Endothelial cell of umbilical vein (primary cell): ENCODE results near the gene OR13J1.

Source experiments
- EZH2 ChIP-seq: IDR thresholded peaks from 2 replicates; pipeline ENCODE4 v1.6.1; 2012; ENCODE audit warnings: borderline replicate concordance, low read depth, mild to moderate bottlenecking, moderate library complexity, low read length, inconsistent platforms; ENCODE audit not compliant: severe bottlenecking
- GATA2 ChIP-seq: IDR thresholded peaks from 2 replicates; pipeline ENCODE4 v1.7.0; 2011; ENCODE audit warnings: low read depth, mild to moderate bottlenecking, moderate library complexity, mixed read lengths, low read length; ENCODE audit not compliant: insufficient read length, insufficient read depth
- POLR2A ChIP-seq: IDR thresholded peaks from 2 replicates; pipeline ENCODE4 v1.6.1; 2012; ENCODE audit warnings: low read depth, mild to moderate bottlenecking, control low read depth, low read length
- POLR2AphosphoS5 ChIP-seq: IDR thresholded peaks from 2 replicates; pipeline ENCODE4 v1.6.1; 2012; ENCODE audit warnings: low read depth, mild to moderate bottlenecking, control low read depth, low read length, moderate library complexity; ENCODE audit not compliant: insufficient read depth
- TF ChIP-seq, protein P1 (sequence below), 2 donors: IDR thresholded peaks; 1 replicate in 1 of 2; 2 replicates in 1 of 2; pipeline ENCODE4 v1.5.1; 2011; ENCODE audit warnings: low read length in 2 of 2, mild to moderate bottlenecking in 2 of 2, moderate library complexity in 2 of 2, control low read depth in 1 of 2, inconsistent platforms in 1 of 2, low read depth in 1 of 2; ENCODE audit not compliant: insufficient read depth in 1 of 2; ENCODE audit errors: extremely low read depth in 1 of 2
- TF ChIP-seq, protein P2 (sequence below): IDR thresholded peaks from 2 replicates; pipeline ENCODE4 v1.6.1; 2011; ENCODE audit not compliant: insufficient read depth, insufficient read length

DNA sequence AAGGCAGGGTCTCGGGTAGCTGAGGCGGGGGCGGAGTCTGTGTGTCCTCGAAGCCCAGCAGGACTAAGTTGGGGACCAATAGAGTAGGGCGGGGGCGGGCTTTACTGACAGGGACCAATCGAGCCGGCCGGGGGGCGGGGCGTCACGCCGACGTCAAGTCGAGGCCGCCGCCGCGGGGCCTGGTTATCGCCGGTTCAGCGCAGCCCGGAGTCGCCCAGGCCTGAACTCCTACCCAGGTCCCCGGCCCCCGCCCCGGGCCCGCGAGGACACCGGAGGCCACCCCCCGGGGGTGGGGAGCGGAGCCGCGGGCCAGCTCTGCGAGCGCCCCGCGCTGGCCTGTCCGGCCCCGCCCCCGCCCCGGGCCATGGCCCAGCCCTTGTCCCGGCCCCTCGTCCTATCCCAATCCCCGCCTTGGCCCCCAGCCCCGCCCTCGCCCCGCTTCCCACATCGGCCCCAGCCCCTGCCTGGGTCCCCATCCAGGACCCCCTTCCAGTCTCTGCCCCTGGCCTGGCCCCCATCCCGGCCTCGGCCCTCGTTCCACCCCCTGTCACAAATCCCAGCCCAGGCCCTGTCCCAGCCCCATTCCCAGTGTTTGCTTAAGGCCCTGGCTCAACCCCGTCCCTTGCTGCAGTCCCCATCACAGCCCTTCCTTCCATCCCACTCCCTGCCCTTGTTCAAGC, 41.0 kb downstream of the OR13J1 start, which contains the start of gene TMEM8B:
- TF ChIP-seq, protein P1, sequence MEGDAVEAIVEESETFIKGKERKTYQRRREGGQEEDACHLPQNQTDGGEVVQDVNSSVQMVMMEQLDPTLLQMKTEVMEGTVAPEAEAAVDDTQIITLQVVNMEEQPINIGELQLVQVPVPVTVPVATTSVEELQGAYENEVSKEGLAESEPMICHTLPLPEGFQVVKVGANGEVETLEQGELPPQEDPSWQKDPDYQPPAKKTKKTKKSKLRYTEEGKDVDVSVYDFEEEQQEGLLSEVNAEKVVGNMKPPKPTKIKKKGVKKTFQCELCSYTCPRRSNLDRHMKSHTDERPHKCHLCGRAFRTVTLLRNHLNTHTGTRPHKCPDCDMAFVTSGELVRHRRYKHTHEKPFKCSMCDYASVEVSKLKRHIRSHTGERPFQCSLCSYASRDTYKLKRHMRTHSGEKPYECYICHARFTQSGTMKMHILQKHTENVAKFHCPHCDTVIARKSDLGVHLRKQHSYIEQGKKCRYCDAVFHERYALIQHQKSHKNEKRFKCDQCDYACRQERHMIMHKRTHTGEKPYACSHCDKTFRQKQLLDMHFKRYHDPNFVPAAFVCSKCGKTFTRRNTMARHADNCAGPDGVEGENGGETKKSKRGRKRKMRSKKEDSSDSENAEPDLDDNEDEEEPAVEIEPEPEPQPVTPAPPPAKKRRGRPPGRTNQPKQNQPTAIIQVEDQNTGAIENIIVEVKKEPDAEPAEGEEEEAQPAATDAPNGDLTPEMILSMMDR (IDR thresholded peaks at IDR 0.05; ENCODE audit: extremely low read depth in 1 of 2, insufficient read depth in 1 of 2, low read depth in 1 of 2, low read length in 2 of 2) = no peak
- TF ChIP-seq POLR2A = peak; percentile 57
- TF ChIP-seq EZH2 = no peak
- TF ChIP-seq POLR2AphosphoS5 = no peak
- TF ChIP-seq, protein P2, sequence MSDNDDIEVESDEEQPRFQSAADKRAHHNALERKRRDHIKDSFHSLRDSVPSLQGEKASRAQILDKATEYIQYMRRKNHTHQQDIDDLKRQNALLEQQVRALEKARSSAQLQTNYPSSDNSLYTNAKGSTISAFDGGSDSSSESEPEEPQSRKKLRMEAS = no peak
- no peak for TF ChIP-seq GATA2
